ENCODE data around the gene CNTNAP2. TPM values are rescaled to one million over a fixed set of nuclear protein-coding genes. Genes with fewer than 3 reads are reported as not detected.

Gene CNTNAP2
- total and polyA plus RNA-seq, 9 of the 15 experiments (the other 6 are each of a cell fraction or from before 2014, with no cell fraction given), result 0.04 to 0.62 (median 0.09) TPM; not detected in 4

DNA sequence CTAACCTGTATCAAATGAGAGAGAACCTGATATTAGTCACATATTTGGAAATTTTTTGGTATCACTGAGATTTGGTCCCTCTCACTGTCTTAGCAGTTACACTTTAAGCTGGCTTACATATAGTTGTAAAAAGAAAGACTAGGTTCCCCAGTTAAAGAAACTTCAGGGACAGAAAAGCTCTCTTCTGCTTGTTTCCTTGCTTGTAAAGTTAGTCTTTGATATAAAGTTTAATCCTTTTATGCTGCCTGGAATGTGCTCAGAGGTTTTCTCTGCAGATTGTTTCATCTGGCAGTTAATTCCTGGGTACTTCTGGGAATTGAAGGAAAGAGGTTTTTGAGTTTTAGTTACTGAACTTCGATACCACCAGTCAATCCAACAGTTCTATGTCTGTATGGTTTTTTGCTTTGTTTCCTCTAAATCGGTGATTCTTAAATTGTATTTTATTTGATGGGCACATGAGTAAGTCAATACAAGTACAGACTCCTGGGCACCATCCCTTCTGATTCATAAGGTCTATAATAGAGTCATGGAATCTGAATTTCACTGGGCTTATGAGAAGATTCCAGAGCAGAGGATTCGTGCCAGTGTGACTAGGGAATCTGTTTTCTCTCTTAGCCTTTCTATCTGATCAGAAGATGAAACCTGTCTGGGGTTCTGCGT, 1393.1 kb downstream of the CNTNAP2 start (continued):
- TF ChIP-seq, protein P1, sequence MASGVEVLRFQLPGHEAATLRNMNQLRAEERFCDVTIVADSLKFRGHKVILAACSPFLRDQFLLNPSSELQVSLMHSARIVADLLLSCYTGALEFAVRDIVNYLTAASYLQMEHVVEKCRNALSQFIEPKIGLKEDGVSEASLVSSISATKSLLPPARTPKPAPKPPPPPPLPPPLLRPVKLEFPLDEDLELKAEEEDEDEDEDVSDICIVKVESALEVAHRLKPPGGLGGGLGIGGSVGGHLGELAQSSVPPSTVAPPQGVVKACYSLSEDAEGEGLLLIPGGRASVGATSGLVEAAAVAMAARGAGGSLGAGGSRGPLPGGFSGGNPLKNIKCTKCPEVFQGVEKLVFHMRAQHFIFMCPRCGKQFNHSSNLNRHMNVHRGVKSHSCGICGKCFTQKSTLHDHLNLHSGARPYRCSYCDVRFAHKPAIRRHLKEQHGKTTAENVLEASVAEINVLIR (CRISPR knock-in tag; IDR thresholded peaks at IDR 0.05), result no peak
- no peak for TF ChIP-seq ZNF76 (CRISPR knock-in tag; IDR thresholded peaks at IDR 0.05; ENCODE audit: borderline replicate concordance)
- TF ChIP-seq, protein P2, sequence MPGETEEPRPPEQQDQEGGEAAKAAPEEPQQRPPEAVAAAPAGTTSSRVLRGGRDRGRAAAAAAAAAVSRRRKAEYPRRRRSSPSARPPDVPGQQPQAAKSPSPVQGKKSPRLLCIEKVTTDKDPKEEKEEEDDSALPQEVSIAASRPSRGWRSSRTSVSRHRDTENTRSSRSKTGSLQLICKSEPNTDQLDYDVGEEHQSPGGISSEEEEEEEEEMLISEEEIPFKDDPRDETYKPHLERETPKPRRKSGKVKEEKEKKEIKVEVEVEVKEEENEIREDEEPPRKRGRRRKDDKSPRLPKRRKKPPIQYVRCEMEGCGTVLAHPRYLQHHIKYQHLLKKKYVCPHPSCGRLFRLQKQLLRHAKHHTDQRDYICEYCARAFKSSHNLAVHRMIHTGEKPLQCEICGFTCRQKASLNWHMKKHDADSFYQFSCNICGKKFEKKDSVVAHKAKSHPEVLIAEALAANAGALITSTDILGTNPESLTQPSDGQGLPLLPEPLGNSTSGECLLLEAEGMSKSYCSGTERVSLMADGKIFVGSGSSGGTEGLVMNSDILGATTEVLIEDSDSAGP (CRISPR knock-in tag; IDR thresholded peaks at IDR 0.05), result no peak
- no peak for TF ChIP-seq NFE2 (IDR thresholded peaks at IDR 0.05; ENCODE audit: low read depth)
- TF ChIP-seq ZKSCAN8 (CRISPR knock-in tag; IDR thresholded peaks at IDR 0.05), result no peak
- TF ChIP-seq GABPB1 (CRISPR knock-in tag; IDR thresholded peaks at IDR 0.05), result no peak
- TF ChIP-seq RBBP5 (IDR thresholded peaks at IDR 0.05; ENCODE audit: borderline replicate concordance, insufficient read depth, low read length, poor library complexity, severe bottlenecking), result no peak
- TF ChIP-seq, protein P3, sequence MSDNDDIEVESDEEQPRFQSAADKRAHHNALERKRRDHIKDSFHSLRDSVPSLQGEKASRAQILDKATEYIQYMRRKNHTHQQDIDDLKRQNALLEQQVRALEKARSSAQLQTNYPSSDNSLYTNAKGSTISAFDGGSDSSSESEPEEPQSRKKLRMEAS (CRISPR knock-in tag; IDR thresholded peaks at IDR 0.05), result no peak
- TF ChIP-seq, protein P4, sequence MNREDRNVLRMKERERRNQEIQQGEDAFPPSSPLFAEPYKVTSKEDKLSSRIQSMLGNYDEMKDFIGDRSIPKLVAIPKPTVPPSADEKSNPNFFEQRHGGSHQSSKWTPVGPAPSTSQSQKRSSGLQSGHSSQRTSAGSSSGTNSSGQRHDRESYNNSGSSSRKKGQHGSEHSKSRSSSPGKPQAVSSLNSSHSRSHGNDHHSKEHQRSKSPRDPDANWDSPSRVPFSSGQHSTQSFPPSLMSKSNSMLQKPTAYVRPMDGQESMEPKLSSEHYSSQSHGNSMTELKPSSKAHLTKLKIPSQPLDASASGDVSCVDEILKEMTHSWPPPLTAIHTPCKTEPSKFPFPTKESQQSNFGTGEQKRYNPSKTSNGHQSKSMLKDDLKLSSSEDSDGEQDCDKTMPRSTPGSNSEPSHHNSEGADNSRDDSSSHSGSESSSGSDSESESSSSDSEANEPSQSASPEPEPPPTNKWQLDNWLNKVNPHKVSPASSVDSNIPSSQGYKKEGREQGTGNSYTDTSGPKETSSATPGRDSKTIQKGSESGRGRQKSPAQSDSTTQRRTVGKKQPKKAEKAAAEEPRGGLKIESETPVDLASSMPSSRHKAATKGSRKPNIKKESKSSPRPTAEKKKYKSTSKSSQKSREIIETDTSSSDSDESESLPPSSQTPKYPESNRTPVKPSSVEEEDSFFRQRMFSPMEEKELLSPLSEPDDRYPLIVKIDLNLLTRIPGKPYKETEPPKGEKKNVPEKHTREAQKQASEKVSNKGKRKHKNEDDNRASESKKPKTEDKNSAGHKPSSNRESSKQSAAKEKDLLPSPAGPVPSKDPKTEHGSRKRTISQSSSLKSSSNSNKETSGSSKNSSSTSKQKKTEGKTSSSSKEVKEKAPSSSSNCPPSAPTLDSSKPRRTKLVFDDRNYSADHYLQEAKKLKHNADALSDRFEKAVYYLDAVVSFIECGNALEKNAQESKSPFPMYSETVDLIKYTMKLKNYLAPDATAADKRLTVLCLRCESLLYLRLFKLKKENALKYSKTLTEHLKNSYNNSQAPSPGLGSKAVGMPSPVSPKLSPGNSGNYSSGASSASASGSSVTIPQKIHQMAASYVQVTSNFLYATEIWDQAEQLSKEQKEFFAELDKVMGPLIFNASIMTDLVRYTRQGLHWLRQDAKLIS (CRISPR knock-in tag; IDR thresholded peaks at IDR 0.05), result no peak
